Esophagus (tissue), 2 donors: ENCODE results near the gene FAM120A. TPM values are rescaled to one million over a fixed set of nuclear protein-coding genes. Genes with fewer than 3 reads are reported as not detected.
"Not testable (repeated sequence)": the region's sequence is repeated elsewhere in the genome, so short reads cannot be mapped to it uniquely, and the experiment has no call there.

Experiments used
- H3K27ac ChIP-seq, 2 donors: one replicate each; pipeline ENCODE4 v1.5.1; 2013; ENCODE audit warnings: low read depth in 2 of 2, mild to moderate bottlenecking in 2 of 2, inconsistent platforms in 1 of 2, low read length in 1 of 2, moderate library complexity in 1 of 2
- H3K27me3 ChIP-seq, 2 donors: one replicate each; pipeline ENCODE4 v1.6.1; 2013; ENCODE audit warnings: low read length in 2 of 2, control low read depth in 1 of 2, mild to moderate bottlenecking in 1 of 2; ENCODE audit not compliant: insufficient read depth in 2 of 2, control insufficient read depth in 1 of 2
- H3K36me3 ChIP-seq, 2 donors: one replicate each; pipeline ENCODE4 v1.6.1; 2013; ENCODE audit warnings: low read length in 1 of 2; ENCODE audit not compliant: control insufficient read depth in 2 of 2, insufficient read depth in 2 of 2
- H3K4me1 ChIP-seq, 2 donors: one replicate each; pipeline ENCODE4 v1.6.1; 2013; ENCODE audit warnings: low read length in 1 of 2; ENCODE audit not compliant: control insufficient read depth in 2 of 2, insufficient read depth in 2 of 2
- H3K4me3 ChIP-seq, 2 donors: one replicate each; pipeline ENCODE4 v1.5.1; 2013; ENCODE audit warnings: low read length in 2 of 2, mild to moderate bottlenecking in 2 of 2, low read depth in 1 of 2, moderate library complexity in 1 of 2
- H3K9me3 ChIP-seq, 2 donors: one replicate each; pipeline ENCODE4 v1.6.1; 2013; ENCODE audit warnings: mild to moderate bottlenecking in 2 of 2, low read depth in 1 of 2, low read length in 1 of 2, moderate library complexity in 1 of 2; ENCODE audit not compliant: control insufficient read depth in 2 of 2, insufficient read depth in 1 of 2
- WGBS, 2 donors: extraction: QIAGEN DNeasy Blood & Tissue Kit; methylation state at CpG; one replicate each; pipeline ENCODE4 v1.1.7; 2013; 5-methylcytosine and 5-hydroxymethylcytosine counted together
- polyA plus RNA-seq, 2 donors: library from polyadenylated mRNA; stranded (reverse); fragments of 200-250 nt; gene quantifications; one replicate each; pipeline ENCODE4 v1.2.3, GENCODE V29; 2013
- donor health status: healthy with polysubstance abuse.
- donor health status: Bipolar disorder and iron deficiency.

The FAM120A gene
- polyA plus RNA-seq, 2 donors = 31.3 to 32.1 TPM

DNA sequence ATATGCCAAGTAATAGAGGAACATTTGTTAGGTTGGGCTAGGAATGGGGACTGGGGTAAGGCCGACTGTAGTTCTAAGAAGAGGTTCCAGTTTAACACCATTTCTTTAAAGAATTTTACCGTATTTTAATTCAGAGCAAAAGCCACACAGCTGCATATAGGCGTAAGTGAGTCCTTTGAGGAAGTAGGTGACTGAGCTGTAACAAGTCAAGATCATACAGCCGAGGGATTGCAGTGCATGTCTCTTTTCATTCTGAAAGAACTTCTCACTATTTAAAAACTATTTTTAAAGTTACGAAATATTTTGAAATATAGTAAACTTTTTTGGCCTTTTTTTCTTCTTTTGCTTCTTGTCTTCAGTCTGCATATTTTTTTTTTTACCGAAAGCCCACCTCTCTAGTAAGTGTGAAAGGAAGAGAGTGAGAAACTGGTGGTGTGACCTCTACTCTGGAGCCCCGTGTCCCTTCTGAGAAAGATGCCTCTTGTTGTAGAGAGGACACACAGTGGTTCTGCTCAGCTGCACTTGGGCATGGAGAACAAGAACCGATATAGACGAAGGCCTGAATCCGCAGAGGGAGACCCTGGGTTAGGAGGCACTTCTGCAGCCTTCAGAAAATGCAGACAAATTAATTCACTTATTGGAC, 60.8 kb downstream of the FAM120A start:
- H3K27ac ChIP-seq, H3K4me3 ChIP-seq, H3K27me3 ChIP-seq, H3K4me1 ChIP-seq, H3K9me3 ChIP-seq, H3K36me3 ChIP-seq: not testable (repeated sequence)
- WGBS, 2 donors = 84 to 85% methylated on average over 10 of the region's 10 CpGs

GRCh38 chr9:93513606-93514005, 62.1 kb downstream of the FAM120A start:
- Histone ChIP-seq H3K9me3 (no peaks in the 10 kb centered on the region), H3K4me1 (peaks cover 0 to 3% of the 10 kb centered on the region in 2 donors), H3K27me3 (no peaks in the 10 kb centered on the region), H3K36me3 (peaks cover 6 to 12% of the 10 kb centered on the region in 2 donors), H3K27ac (no peak overlapping the region), H3K4me3 (no peak overlapping the region)
- WGBS, 2 donors = 86 to 91% methylated on average over 9 of the region's 9 CpGs

GRCh38 chr9:93517331-93517730, 65.8 kb downstream of the FAM120A start:
- no peaks in the 10 kb centered on the region for H3K27me3 ChIP-seq
- H3K4me1 ChIP-seq = peaks cover 0 to 3% of the 10 kb centered on the region in 2 donors
- H3K27ac ChIP-seq = no peak overlapping the region
- H3K9me3 ChIP-seq = no peaks in the 10 kb centered on the region
- peaks cover 8 to 14% of the 10 kb centered on the region in 2 donors for H3K36me3 ChIP-seq
- no peak overlapping the region for H3K4me3 ChIP-seq
- 50 to 74% methylated on average over 1 of the region's 1 CpG for WGBS, 2 donors

- Histone ChIP-seq H3K4me3 (no peak overlapping the region), H3K36me3 (peaks cover 11 to 25% of the 10 kb centered on the region in 2 donors), H3K27ac (no peak overlapping the region), H3K4me1 (no peaks in the 10 kb centered on the region), H3K27me3 (no peaks in the 10 kb centered on the region), H3K9me3 (no peaks in the 10 kb centered on the region)
- 93 to 96% methylated on average over 6 of the region's 6 CpGs for WGBS, 2 donors
Observed at GRCh38 chr9:93520523-93520922, 69.0 kb downstream of the FAM120A start.

DNA sequence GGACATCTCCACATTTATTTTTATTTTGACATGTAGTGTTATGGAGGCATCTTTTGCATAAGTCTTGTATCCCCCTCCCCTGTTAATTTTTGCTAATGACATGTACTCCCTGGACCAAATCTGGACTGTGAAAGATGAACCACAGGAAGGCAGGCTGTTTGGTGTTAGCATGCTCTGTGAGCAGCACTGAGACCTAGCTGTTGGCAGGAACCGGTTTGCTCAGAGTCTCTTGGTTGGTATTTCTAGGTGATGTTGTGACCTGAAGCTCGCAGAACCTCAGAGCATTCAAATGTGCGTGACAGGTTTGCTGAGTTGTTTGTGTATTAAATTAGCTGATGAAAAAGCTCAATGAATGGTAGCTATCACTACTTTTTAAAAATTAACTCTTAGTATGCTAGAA, 71.3 kb downstream of the FAM120A start:
- H3K36me3 ChIP-seq = peaks cover 12 to 33% of the 10 kb centered on the region in 2 donors
- WGBS, 2 donors = 66 to 74% methylated on average over 3 of the region's 3 CpGs
- H3K27ac ChIP-seq = no peak overlapping the region
- H3K27me3 ChIP-seq = no peaks in the 10 kb centered on the region
- no peaks in the 10 kb centered on the region for H3K9me3 ChIP-seq
- no peak overlapping the region for H3K4me3 ChIP-seq
- H3K4me1 ChIP-seq = no peaks in the 10 kb centered on the region

DNA sequence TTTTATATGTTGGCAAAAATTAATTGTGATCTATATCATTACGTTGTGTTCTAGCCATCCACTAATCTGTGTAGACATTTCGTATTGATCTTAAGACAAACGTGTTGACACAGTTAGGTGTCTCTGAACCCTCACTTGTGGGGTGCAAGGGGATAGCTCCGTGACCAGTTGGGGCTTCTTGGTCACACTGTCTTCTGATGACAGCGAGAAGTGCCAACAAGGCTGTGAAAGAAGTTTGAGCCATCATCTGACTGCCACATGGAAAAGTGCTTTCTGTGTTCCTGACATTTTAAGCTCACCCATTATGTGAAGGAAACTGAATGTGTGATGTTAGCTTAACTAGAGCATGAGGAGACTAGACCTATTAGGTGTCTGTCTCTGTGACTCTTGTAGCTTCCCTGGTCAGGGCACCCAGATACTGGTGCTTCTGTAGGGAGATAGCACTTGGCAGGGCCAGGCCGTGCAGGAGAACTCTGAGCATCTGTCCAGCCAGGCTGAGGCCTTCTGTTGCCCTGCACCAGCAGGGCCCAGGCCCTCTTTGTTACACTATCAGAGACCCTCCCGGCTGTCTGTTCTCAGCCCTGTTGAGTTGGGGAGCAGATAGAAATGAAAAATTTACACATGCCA, 72.1 kb downstream of the FAM120A start:
- Histone ChIP-seq H3K4me1 (no peaks in the 10 kb centered on the region), H3K36me3 (peaks cover 7 to 25% of the 10 kb centered on the region in 2 donors), H3K4me3 (no peak overlapping the region), H3K9me3 (no peaks in the 10 kb centered on the region), H3K27me3 (no peaks in the 10 kb centered on the region), H3K27ac (no peak overlapping the region)
- WGBS, 2 donors = 84 to 91% methylated on average over 7 of the region's 7 CpGs

DNA sequence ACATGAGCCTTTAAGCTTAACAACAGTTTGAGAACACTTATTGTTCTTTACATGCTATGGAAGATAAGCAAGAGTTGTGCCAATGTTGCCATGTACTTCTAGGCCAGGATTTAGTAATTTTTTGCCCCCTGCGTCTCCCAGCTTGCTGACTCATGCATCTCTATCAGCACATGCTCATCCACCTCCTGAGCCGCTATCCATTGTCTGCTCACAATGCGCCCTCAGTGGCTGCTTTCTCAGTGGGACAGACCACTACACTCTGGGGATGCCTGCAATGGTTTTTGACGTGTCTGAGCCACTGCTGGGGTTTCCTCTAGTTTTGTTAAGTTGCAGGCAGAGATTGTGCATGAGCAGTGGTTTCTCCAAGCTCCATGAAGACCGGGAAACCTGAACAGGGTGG, 74.0 kb downstream of the FAM120A start:
- H3K4me3 ChIP-seq = no peak overlapping the region
- peaks cover 8 to 29% of the 10 kb centered on the region in 2 donors for H3K36me3 ChIP-seq
- H3K27ac ChIP-seq = no peak overlapping the region
- H3K4me1 ChIP-seq = no peaks in the 10 kb centered on the region
- H3K9me3 ChIP-seq = no peaks in the 10 kb centered on the region
- 91 to 92% methylated on average over 5 of the region's 5 CpGs for WGBS, 2 donors
- no peaks in the 10 kb centered on the region for H3K27me3 ChIP-seq

DNA sequence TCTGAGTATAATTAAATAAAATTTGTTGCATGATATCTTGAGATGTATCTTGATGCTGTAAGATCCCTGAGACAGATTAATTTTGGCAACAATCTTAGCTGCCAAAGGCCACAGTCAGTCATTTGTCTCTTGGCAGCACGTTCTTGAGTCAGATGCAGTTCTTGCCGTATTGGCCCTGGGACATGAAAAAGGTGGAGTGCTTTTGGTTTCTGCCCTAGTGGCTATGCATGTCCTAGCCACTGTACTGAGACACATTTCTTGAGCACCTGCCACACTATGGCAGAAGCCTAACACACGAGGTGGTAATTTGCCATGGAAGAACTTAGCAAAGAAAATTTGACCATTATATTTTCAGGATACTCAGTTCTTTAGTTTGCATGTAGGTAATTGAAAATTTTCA, 79.9 kb downstream of the FAM120A start:
- Histone ChIP-seq H3K36me3 (peaks cover 8 to 23% of the 10 kb centered on the region in 2 donors), H3K27ac (no peak overlapping the region), H3K4me3 (no peak overlapping the region), H3K27me3 (no peaks in the 10 kb centered on the region), H3K9me3 (no peaks in the 10 kb centered on the region), H3K4me1 (no peaks in the 10 kb centered on the region)
- 55 to 58% methylated on average over 3 of the region's 3 CpGs for WGBS, 2 donors

- Histone ChIP-seq H3K36me3 (peaks cover 8 to 19% of the 10 kb centered on the region in 2 donors), H3K4me3 (no peak overlapping the region), H3K4me1 (no peaks in the 10 kb centered on the region), H3K9me3 (no peaks in the 10 kb centered on the region), H3K27me3 (no peaks in the 10 kb centered on the region), H3K27ac (no peak overlapping the region)
- 71 to 73% methylated on average over 8 of the region's 8 CpGs for WGBS, 2 donors
Observed at GRCh38 chr9:93532141-93532540, 80.7 kb downstream of the FAM120A start.

- H3K27ac ChIP-seq = no peak overlapping the region
- no peaks in the 10 kb centered on the region for H3K9me3 ChIP-seq
- 89 to 92% methylated on average over 8 of the region's 8 CpGs for WGBS, 2 donors
- H3K27me3 ChIP-seq = no peaks in the 10 kb centered on the region
- peaks cover 9 to 14% of the 10 kb centered on the region in 2 donors for H3K36me3 ChIP-seq
- no peak overlapping the region for H3K4me3 ChIP-seq
- H3K4me1 ChIP-seq = no peaks in the 10 kb centered on the region
Observed at GRCh38 chr9:93533863-93534262, 82.4 kb downstream of the FAM120A start.
